HG03039 (cell line): ENCODE measurements around the gene TMEM201.

Experiments used
- ATAC-seq: cut with Tn5 transposase; IDR thresholded peaks from one replicate; pipeline ENCODE4 v1.9.1; 2021; ENCODE audit warnings: mild to moderate bottlenecking, moderate library complexity; ENCODE audit not compliant: unreplicated experiment

The TMEM201 gene

GRCh38 chr1:9599741-9600140 is 11.0 kb downstream of the TMEM201 start:
- ATAC-seq = no peak

GRCh38 chr1:9600861-9601834 is 12.4 kb downstream of the TMEM201 start:
- no peak for ATAC-seq

GRCh38 chr1:9601942-9602793 is 13.5 kb downstream of the TMEM201 start:
- ATAC-seq = no peak

- ATAC-seq = no peak
Observed at GRCh38 chr1:9602794-9603167, 14.1 kb downstream of the TMEM201 start.

- no peak for ATAC-seq
Observed at GRCh38 chr1:9603307-9603706, 14.6 kb downstream of the TMEM201 start.

- ATAC-seq = no peak
Observed at GRCh38 chr1:9603766-9604753, 15.3 kb downstream of the TMEM201 start.

GRCh38 chr1:9604836-9605235 is 16.1 kb downstream of the TMEM201 start:
- ATAC-seq = no peak

- no peak for ATAC-seq
Observed at GRCh38 chr1:9605946-9606455, 17.3 kb downstream of the TMEM201 start.

GRCh38 chr1:9606458-9606857 is 17.7 kb downstream of the TMEM201 start:
- no peak for ATAC-seq

- no peak for ATAC-seq
Observed at GRCh38 chr1:9606948-9607347, 18.2 kb downstream of the TMEM201 start.

GRCh38 chr1:9607352-9607751 is 18.6 kb downstream of the TMEM201 start:
- no peak for ATAC-seq

GRCh38 chr1:9609998-9610397 is 21.3 kb downstream of the TMEM201 start:
- no peak for ATAC-seq

GRCh38 chr1:9610548-9610947 is 21.8 kb downstream of the TMEM201 start:
- no peak for ATAC-seq

GRCh38 chr1:9611716-9612115 is 23.0 kb downstream of the TMEM201 start:
- no peak for ATAC-seq

- no peak for ATAC-seq
Observed at GRCh38 chr1:9612162-9612845, 23.6 kb downstream of the TMEM201 start.

GRCh38 chr1:9612871-9613624 is 24.3 kb downstream of the TMEM201 start:
- ATAC-seq = no peak

- no peak for ATAC-seq
Observed at GRCh38 chr1:9613625-9614299, 25.1 kb downstream of the TMEM201 start.

GRCh38 chr1:9615316-9616063 is 26.8 kb downstream of the TMEM201 start:
- no peak for ATAC-seq
